Inferior parietal cortex (tissue), 1 donor: ENCODE results near the gene ODF2L.

Experiments
- DNase-seq: peaks from one replicate; pipeline ENCODE4 v3.0.0-alpha.2; 2016; ENCODE audit errors: extremely low spot score

ODF2L gene

GRCh38 chr1:86395751-86396497 is at the start of gene ODF2L:
TSS of gene ODF2L (minus strand) at chr1:86396323. CDS start at chr1:86387027, 9,296 bp downstream.
- DNase-seq = peak; percentile 75

GRCh38 chr1:86445919-86446318 is 49.8 kb upstream of the ODF2L start:
- DNase-seq = no peak

- no peak for DNase-seq
Measured at GRCh38 chr1:86441997-86442396, 45.9 kb upstream of the ODF2L start.

- DNase-seq = no peak
Measured at GRCh38 chr1:86441581-86441980, 45.5 kb upstream of the ODF2L start.

- no peak for DNase-seq
Measured at GRCh38 chr1:86436041-86436440, 39.9 kb upstream of the ODF2L start.

- DNase-seq = no peak
Measured at GRCh38 chr1:86435327-86435726, 39.2 kb upstream of the ODF2L start.

GRCh38 chr1:86434059-86434458 is 37.9 kb upstream of the ODF2L start:
- DNase-seq = no peak

GRCh38 chr1:86430376-86430775 is 34.3 kb upstream of the ODF2L start:
- DNase-seq = no peak

- DNase-seq = no peak
Measured at GRCh38 chr1:86429835-86430234, 33.7 kb upstream of the ODF2L start.

GRCh38 chr1:86429122-86429725 is 33.1 kb upstream of the ODF2L start:
- no peak for DNase-seq

- no peak for DNase-seq
Measured at GRCh38 chr1:86423873-86424272, 27.8 kb upstream of the ODF2L start, which contains the start of gene CLCA2. TSS of gene CLCA2 (plus strand) at chr1:86424171. CDS start at chr1:86424248, 77 bp downstream.

- DNase-seq = no peak
Measured at GRCh38 chr1:86423473-86423872, 27.4 kb upstream of the ODF2L start.

GRCh38 chr1:86421601-86422280 is 25.6 kb upstream of the ODF2L start:
- DNase-seq = no peak

GRCh38 chr1:86419277-86419903 is 23.3 kb upstream of the ODF2L start:
- DNase-seq = peak; percentile 20

- DNase-seq = no peak
Measured at GRCh38 chr1:86416343-86416742, 20.2 kb upstream of the ODF2L start.

- DNase-seq = no peak
Measured at GRCh38 chr1:86410879-86411278, 14.8 kb upstream of the ODF2L start.

- no peak for DNase-seq
Measured at GRCh38 chr1:86409416-86410021, 13.4 kb upstream of the ODF2L start.

- no peak for DNase-seq
Measured at GRCh38 chr1:86396498-86396890, 371 bp upstream of the ODF2L start.

- DNase-seq = no peak
Measured at GRCh38 chr1:86394416-86394815, 1.7 kb downstream of the ODF2L start.

- no peak for DNase-seq
Measured at GRCh38 chr1:86389307-86389706, 6.8 kb downstream of the ODF2L start.

GRCh38 chr1:86388777-86389176 is 7.3 kb downstream of the ODF2L start:
- DNase-seq = no peak
